OCI-LY3 (cell line): ENCODE results near the gene TNFAIP2.

ENCODE experiments used
- H2AFZ ChIP-seq: fragments of 200-600, 300-600 bp; shearing (Covaris generic); 2 replicates; pipeline ENCODE4 v1.6.0; 2014; ENCODE audit warnings: antibody characterized with exemption, low read depth, low read length
- H3K27ac ChIP-seq: fragments of 200-600, 300-600 bp; sonication (generic); 2 replicates; pipeline ENCODE4 v1.5.1; 2014; ENCODE audit warnings: mild to moderate bottlenecking, low read length, moderate library complexity, mixed read lengths
- H3K27me3 ChIP-seq: fragments of 200-600, 300-600 bp; sonication (generic); 2 replicates; pipeline ENCODE4 v1.6.1; 2014; ENCODE audit warnings: low read depth, low read length, mixed read lengths
- H3K36me3 ChIP-seq: fragments of 200-600, 300-600 bp; sonication (generic); replicated peaks from 2 replicates; pipeline ENCODE3; 2014; ENCODE audit warnings: low read depth, low read length, mixed read lengths
- H3K4me1 ChIP-seq: fragments of 300-600, 200-600 bp; sonication (generic); 2 replicates; pipeline ENCODE4 v1.6.1; 2014; ENCODE audit warnings: low read length, mixed read lengths
- H3K4me2 ChIP-seq: fragments of 200-600, 300-600 bp; sonication (generic); 2 replicates; pipeline ENCODE4 v1.6.1; 2014; ENCODE audit warnings: low read length, mixed read lengths
- H3K4me3 ChIP-seq: fragments of 300-600, 200-600 bp; sonication (generic); 2 replicates; pipeline ENCODE4 v1.5.1; 2014; ENCODE audit warnings: antibody characterized with exemption, mild to moderate bottlenecking, low read length, moderate library complexity
- H3K79me2 ChIP-seq: fragments of 300-600, 200-600 bp; shearing (Covaris generic); 2 replicates; pipeline ENCODE4 v1.6.1; 2014; ENCODE audit warnings: mild to moderate bottlenecking, low read length, mixed read lengths
- H3K9ac ChIP-seq: fragments of 300-600, 200-600 bp; shearing (Covaris generic); 2 replicates; pipeline ENCODE4 v1.6.0; 2014; ENCODE audit warnings: mild to moderate bottlenecking, low read length, moderate library complexity
- H3K9me3 ChIP-seq: fragments of 200-600, 300-600 bp; shearing (Covaris generic); 2 replicates; pipeline ENCODE4 v1.6.1; 2014; ENCODE audit warnings: low read length, mixed read lengths; ENCODE audit not compliant: insufficient read depth
- H4K20me1 ChIP-seq: fragments of 200-600, 300-600 bp; sonication (generic); 2 replicates; pipeline ENCODE4 v1.6.1; 2016; ENCODE audit warnings: low read length, mixed read lengths; ENCODE audit not compliant: insufficient read depth
- EZH2phosphoT487 ChIP-seq: fragments of 200-600 bp; shearing (Covaris generic); IDR thresholded peaks from 2 replicates; pipeline ENCODE4 v1.6.1; 2018; ENCODE audit warnings: antibody characterized with exemption, mixed run types, low read depth
- TF ChIP-seq, protein P1 (sequence below): fragments of 200-600, 300-600 bp; sonication (generic); IDR thresholded peaks from 2 replicates; pipeline ENCODE4 v1.5.1; 2014; ENCODE audit warnings: antibody characterized with exemption, low read length, low read depth

The TNFAIP2 gene

DNA sequence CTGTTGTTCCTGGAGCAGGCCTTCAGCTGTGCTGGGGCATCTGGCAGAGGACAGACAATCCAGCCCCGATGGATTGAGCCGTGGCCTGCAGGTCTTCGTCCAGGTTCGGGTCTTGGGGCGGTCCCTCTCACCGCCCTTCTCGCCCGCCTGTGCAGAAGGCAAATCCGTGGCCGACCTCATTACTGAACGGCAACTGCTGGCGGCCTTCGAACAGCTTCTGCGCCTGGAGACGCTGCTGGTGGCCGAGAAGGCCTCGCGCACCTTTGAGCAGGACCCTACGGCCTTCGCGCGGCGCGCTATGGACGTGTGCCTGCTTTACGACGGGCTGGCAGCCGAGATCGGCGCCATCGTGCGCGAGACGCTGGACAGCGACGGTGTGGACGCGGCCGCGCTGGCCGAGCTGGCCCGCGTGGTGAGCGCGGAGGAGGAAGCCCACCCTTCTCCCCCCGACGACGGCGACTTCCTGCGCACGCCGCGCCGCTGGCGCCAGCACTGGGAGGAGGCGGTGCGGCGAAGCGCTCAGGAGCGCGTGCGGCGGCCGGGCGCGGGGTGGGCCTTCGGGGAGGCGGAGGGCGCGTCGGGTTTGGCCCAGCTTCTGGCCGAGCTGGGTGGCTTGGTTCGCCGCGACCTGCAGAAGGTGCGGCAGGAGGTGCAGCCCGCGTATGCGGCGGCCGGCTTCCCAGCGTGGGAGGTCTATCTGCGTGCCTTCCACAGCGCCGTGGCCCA lies 21.1 kb upstream of the TNFAIP2 start:
- no peak overlapping the region for H3K27ac ChIP-seq
- TF ChIP-seq, protein P1, sequence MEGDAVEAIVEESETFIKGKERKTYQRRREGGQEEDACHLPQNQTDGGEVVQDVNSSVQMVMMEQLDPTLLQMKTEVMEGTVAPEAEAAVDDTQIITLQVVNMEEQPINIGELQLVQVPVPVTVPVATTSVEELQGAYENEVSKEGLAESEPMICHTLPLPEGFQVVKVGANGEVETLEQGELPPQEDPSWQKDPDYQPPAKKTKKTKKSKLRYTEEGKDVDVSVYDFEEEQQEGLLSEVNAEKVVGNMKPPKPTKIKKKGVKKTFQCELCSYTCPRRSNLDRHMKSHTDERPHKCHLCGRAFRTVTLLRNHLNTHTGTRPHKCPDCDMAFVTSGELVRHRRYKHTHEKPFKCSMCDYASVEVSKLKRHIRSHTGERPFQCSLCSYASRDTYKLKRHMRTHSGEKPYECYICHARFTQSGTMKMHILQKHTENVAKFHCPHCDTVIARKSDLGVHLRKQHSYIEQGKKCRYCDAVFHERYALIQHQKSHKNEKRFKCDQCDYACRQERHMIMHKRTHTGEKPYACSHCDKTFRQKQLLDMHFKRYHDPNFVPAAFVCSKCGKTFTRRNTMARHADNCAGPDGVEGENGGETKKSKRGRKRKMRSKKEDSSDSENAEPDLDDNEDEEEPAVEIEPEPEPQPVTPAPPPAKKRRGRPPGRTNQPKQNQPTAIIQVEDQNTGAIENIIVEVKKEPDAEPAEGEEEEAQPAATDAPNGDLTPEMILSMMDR = no peak
- TF ChIP-seq EZH2phosphoT487 = no peak
- no peaks in the 10 kb centered on the region for H3K36me3 ChIP-seq
- no peak overlapping the region for H3K9ac ChIP-seq
- H3K27me3 ChIP-seq = no peaks in the 10 kb centered on the region
- H3K9me3 ChIP-seq = no peaks in the 10 kb centered on the region
- no peak overlapping the region for H3K4me2 ChIP-seq
- H3K4me3 ChIP-seq = no peak overlapping the region
- peaks cover 37% of the 10 kb centered on the region for H3K4me1 ChIP-seq
- no peaks in the 10 kb centered on the region for H4K20me1 ChIP-seq
- no peaks in the 10 kb centered on the region for H3K79me2 ChIP-seq
- H2AFZ ChIP-seq = no peak overlapping the region

DNA sequence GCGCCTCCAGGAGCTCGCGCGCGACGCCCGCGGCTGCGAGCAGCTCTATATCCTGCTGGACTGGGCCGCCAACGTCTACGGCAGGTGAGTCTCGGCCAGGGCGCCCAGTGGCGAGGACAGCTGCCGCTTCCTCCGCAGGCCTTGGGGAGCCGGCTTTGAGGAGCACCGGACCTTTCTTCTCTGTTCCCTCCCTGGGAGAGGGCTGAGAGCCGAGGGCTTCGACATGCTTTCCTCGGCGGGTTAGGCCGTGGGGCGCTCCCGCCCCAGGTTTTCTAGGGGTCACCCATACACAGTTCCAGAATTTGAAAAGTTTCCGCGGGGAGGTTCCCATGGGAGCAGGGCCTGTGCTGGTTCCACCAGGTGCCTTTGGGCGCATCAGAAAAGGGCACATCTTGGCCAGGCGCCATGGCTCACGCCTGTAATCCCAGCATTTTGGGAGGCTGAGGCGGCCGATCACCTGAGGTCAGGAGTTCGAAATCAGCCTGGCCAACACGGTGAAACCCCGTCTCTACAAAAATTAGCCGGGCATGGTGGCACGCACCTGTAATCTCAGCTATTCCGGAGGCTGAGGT lies 20.5 kb upstream of the TNFAIP2 start:
- Histone ChIP-seq H2AFZ (no peak overlapping the region), H3K36me3 (no peaks in the 10 kb centered on the region), H3K79me2 (no peaks in the 10 kb centered on the region), H3K4me3 (no peak overlapping the region), H3K4me1 (peaks cover 43% of the 10 kb centered on the region), H3K4me2 (no peak overlapping the region), H3K27ac (no peak overlapping the region), H3K9me3 (no peaks in the 10 kb centered on the region), H3K9ac (no peak overlapping the region), H3K27me3 (no peaks in the 10 kb centered on the region), H4K20me1 (no peaks in the 10 kb centered on the region)
- TF ChIP-seq EZH2phosphoT487 = no peak
- TF ChIP-seq, protein P1 = no peak

DNA sequence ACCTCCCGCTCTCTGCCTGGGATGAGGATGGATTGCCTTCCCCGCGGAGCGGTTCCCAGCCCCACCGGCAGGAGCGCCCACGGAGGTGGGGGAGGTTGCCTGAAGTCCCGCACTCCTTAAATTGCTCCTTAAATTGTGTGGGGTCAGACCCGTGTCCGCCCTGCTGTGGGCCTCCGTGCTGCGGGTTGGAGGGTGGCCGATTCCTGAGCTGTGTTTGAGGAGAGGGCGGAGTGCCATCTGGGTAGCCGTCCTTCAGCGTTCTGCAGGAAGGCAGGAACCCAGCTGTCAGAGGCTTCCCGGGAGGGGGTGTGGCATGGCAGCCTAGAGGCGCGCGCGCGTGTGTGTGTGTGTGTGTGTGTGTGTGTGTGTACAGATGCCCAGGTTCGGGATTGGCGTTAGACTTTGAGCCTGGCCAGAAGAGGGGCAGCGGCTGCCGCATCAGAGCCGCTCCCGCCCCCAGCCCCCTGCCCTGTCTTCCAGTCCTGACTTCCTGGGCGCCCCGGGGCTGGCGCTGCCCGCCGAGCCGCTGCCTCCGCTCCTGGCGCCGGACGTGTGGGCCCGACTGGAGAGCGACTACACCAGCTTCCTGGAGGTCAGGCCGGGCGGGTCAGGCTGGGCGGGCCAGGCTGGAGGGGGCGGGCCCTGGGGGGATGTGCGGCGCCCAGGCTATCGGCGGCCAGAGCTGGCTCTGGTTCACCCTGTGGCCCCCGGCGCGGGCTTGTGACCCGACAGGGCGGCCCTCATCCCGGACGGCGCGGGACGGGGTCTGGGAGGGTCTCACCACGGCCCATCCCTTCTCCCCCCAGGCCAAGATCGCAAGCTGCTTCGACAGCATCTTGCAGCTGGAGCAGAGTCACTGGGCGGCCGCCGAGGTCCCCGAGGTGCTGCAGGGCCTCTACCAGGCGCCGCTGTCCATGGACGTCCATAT lies 19.5 kb upstream of the TNFAIP2 start:
- no peaks in the 10 kb centered on the region for H3K36me3 ChIP-seq
- H4K20me1 ChIP-seq = no peaks in the 10 kb centered on the region
- no peaks in the 10 kb centered on the region for H3K9me3 ChIP-seq
- no peaks in the 10 kb centered on the region for H3K79me2 ChIP-seq
- TF ChIP-seq, protein P1 = no peak
- TF ChIP-seq EZH2phosphoT487 = no peak
- no peak overlapping the region for H3K4me3 ChIP-seq
- peaks cover 52% of the 10 kb centered on the region for H3K4me1 ChIP-seq
- no peak overlapping the region for H3K9ac ChIP-seq
- no peak overlapping the region for H3K4me2 ChIP-seq
- no peak overlapping the region for H2AFZ ChIP-seq
- H3K27ac ChIP-seq = no peak overlapping the region
- H3K27me3 ChIP-seq = no peaks in the 10 kb centered on the region

DNA sequence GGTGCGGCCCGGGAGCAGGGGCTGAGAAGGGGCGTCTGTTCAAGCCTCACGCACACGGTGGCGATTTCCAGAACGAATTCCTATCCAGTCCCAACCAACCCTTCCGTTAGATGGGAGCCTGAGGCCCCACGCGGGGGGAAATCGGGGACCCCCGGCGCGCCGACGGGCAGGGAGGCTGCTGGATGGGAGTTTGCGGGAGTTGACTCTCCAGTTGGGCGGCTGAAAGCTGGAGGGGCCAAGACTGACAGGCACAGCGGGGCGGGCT lies 18.9 kb upstream of the TNFAIP2 start:
- no peak for TF ChIP-seq EZH2phosphoT487
- TF ChIP-seq, protein P1 = no peak
- no peak overlapping the region for H3K4me3 ChIP-seq
- H3K9me3 ChIP-seq = no peaks in the 10 kb centered on the region
- no peak overlapping the region for H3K9ac ChIP-seq
- no peak overlapping the region for H3K27ac ChIP-seq
- no peaks in the 10 kb centered on the region for H4K20me1 ChIP-seq
- no peaks in the 10 kb centered on the region for H3K79me2 ChIP-seq
- H3K4me1 ChIP-seq = peaks cover 55% of the 10 kb centered on the region
- H2AFZ ChIP-seq = no peak overlapping the region
- H3K36me3 ChIP-seq = no peaks in the 10 kb centered on the region
- H3K4me2 ChIP-seq = no peak overlapping the region
- no peaks in the 10 kb centered on the region for H3K27me3 ChIP-seq
